Astrocyte of the cerebellum (primary cell): ENCODE results near the gene GALR2.

Experiments
- DNase-seq: peaks from one replicate; pipeline ENCODE4 v3.0.0-alpha.2; 2011; ENCODE audit warnings: low read depth
- H3K4me3 ChIP-seq: 2 replicates; pipeline ENCODE4 v1.5.1; 2011; ENCODE audit warnings: mild to moderate bottlenecking, low read depth, low read length, moderate library complexity
- CTCF ChIP-seq: IDR thresholded peaks from 2 replicates; pipeline ENCODE4 v1.5.1; 2012; ENCODE audit warnings: low read length, low read depth, moderate library complexity, mild to moderate bottlenecking; ENCODE audit errors: missing control alignments
- in situ Hi-C: cut with HindIII; loops from 2 replicates; pipeline ENCODE4 v1.10.0; 2017; ENCODE audit warnings: low sequenced_read_pairs

Gene GALR2

GRCh38 chr17:76115138-76115754 is 40.7 kb downstream of the GALR2 start:
- no peak overlapping the region for H3K4me3 ChIP-seq

GRCh38 chr17:76119409-76120371 is 45.1 kb downstream of the GALR2 start:
- no peak for DNase-seq
- no peak overlapping the region for H3K4me3 ChIP-seq
- in situ Hi-C loops: no loop called here
- no peak for TF ChIP-seq CTCF

More at GRCh38 chr17:76115138-76115754, 40.7 kb downstream of the GALR2 start:
- no peak for DNase-seq
- no peak for TF ChIP-seq CTCF
- in situ Hi-C loops: no loop called here

GRCh38 chr17:76120658-76121008 is 46.1 kb downstream of the GALR2 start:
- H3K4me3 ChIP-seq: no peak overlapping the region
- DNase-seq: no peak
- in situ Hi-C loops: no loop called here
- TF ChIP-seq CTCF: no peak

GRCh38 chr17:76121932-76122430 is 47.4 kb downstream of the GALR2 start:
- no peak for DNase-seq

GRCh38 chr17:76122431-76123190 is 48.0 kb downstream of the GALR2 start:
- no peak overlapping the region for H3K4me3 ChIP-seq
- no peak for TF ChIP-seq CTCF
- in situ Hi-C loops: no loop called here
- no peak for DNase-seq

More at GRCh38 chr17:76121932-76122430, 47.4 kb downstream of the GALR2 start:
- TF ChIP-seq CTCF: no peak
- in situ Hi-C loops: no loop called here
- no peak overlapping the region for H3K4me3 ChIP-seq

- in situ Hi-C loops: no loop called here
- DNase-seq: no peak
- TF ChIP-seq CTCF: no peak
- no peak overlapping the region for H3K4me3 ChIP-seq
Observed at GRCh38 chr17:76123191-76123499, 48.6 kb downstream of the GALR2 start.
